ENCODE measurements around the gene PKD2.
"Not testable (repeated sequence)": the region's sequence is repeated elsewhere in the genome, so short reads cannot be mapped to it uniquely, and the experiment has no call there.

PKD2 gene

GRCh38 chr4:88012647-88013046, 5.2 kb downstream of the PKD2 start:
- TF ChIP-seq CTCF (IDR thresholded peaks at IDR 0.05; ENCODE audit: insufficient read depth, missing control alignments): no peak
- FAIRE-seq (no peak), DNase-seq (ENCODE audit: insufficient read length, low spot score) (no peak)

- no peak for DNase-seq (ENCODE audit: insufficient read length, low spot score)
- FAIRE-seq: no peak
- TF ChIP-seq CTCF (IDR thresholded peaks at IDR 0.05; ENCODE audit: insufficient read depth, missing control alignments): no peak
Observed at GRCh38 chr4:88014386-88014905, 7.0 kb downstream of the PKD2 start.

- no peak for TF ChIP-seq CTCF (IDR thresholded peaks at IDR 0.05; ENCODE audit: insufficient read depth, missing control alignments)
- no peak for FAIRE-seq
- no peak for DNase-seq (ENCODE audit: insufficient read length, low spot score)
Observed at GRCh38 chr4:88015659-88016295, 8.3 kb downstream of the PKD2 start.

- DNase-seq (ENCODE audit: insufficient read length, low spot score) (no peak), FAIRE-seq (no peak)
- TF ChIP-seq CTCF (IDR thresholded peaks at IDR 0.05; ENCODE audit: insufficient read depth, missing control alignments): no peak
Observed at GRCh38 chr4:88017516-88018297, 10.3 kb downstream of the PKD2 start.

GRCh38 chr4:88018466-88018865, 11.0 kb downstream of the PKD2 start:
- FAIRE-seq (no peak), DNase-seq (ENCODE audit: insufficient read length, low spot score) (no peak)
- no peak for TF ChIP-seq CTCF (IDR thresholded peaks at IDR 0.05; ENCODE audit: insufficient read depth, missing control alignments)

GRCh38 chr4:88021824-88022223, 14.4 kb downstream of the PKD2 start:
- TF ChIP-seq CTCF (IDR thresholded peaks at IDR 0.05; ENCODE audit: insufficient read depth, missing control alignments): no peak
- FAIRE-seq (no peak), DNase-seq (ENCODE audit: insufficient read length, low spot score) (no peak)

- DNase-seq (ENCODE audit: insufficient read length, low spot score): no peak
- no peak for TF ChIP-seq CTCF (IDR thresholded peaks at IDR 0.05; ENCODE audit: insufficient read depth, missing control alignments)
- no peak for FAIRE-seq
Observed at GRCh38 chr4:88022289-88022688, 14.9 kb downstream of the PKD2 start.

GRCh38 chr4:88025868-88026661, 18.6 kb downstream of the PKD2 start:
- FAIRE-seq; DNase-seq (ENCODE audit: insufficient read length, low spot score): not testable (repeated sequence)
